ENCODE measurements around the gene HLCS.

Gene HLCS

DNA sequence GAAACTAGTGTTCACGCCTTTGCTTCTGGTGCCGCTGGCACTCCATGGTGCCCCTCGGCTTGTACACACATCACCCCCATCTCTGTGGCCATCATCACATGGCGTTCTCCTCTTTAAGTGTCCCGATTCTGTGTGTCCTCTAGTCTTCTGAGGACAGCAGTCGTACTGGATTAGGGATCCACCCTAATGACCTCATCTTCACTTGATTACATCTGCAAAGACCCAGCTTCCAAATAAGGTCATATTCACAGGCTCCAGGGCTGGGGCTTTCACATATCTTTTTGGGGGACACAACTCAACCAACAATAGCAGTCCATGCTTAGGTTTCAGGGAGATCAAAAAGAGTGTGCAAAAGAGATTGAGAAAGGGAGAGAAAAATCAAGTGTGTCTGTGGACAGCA is 64.9 kb downstream of the HLCS start:
- Mint-ChIP-seq H3K36me3 (ENCODE audit: low read depth) (peaks cover 7% of the 10 kb centered on the region), H3K27ac (no peak overlapping the region), H3K9me3 (no peaks in the 10 kb centered on the region), H3K4me3 (no peak overlapping the region), H3K27me3 (no peaks in the 10 kb centered on the region), H3K4me1 (ENCODE audit: low read depth) (no peaks in the 10 kb centered on the region)

GRCh38 chr21:36893581-36893980 is 72.9 kb downstream of the HLCS start:
- peaks cover 44% of the 10 kb centered on the region for H3K36me3 Mint-ChIP-seq (ENCODE audit: low read depth)
- no peaks in the 10 kb centered on the region for H3K4me1 Mint-ChIP-seq (ENCODE audit: low read depth)
- no peak overlapping the region for H3K4me3 Mint-ChIP-seq
- no peaks in the 10 kb centered on the region for H3K27me3 Mint-ChIP-seq
- no peaks in the 10 kb centered on the region for H3K9me3 Mint-ChIP-seq
- H3K27ac Mint-ChIP-seq: no peak overlapping the region

GRCh38 chr21:36892201-36892600 is 74.3 kb downstream of the HLCS start:
- no peaks in the 10 kb centered on the region for H3K9me3 Mint-ChIP-seq
- peaks cover 47% of the 10 kb centered on the region for H3K36me3 Mint-ChIP-seq (ENCODE audit: low read depth)
- no peaks in the 10 kb centered on the region for H3K27me3 Mint-ChIP-seq
- H3K4me3 Mint-ChIP-seq: no peak overlapping the region
- H3K4me1 Mint-ChIP-seq (ENCODE audit: low read depth): no peaks in the 10 kb centered on the region
- no peak overlapping the region for H3K27ac Mint-ChIP-seq

DNA sequence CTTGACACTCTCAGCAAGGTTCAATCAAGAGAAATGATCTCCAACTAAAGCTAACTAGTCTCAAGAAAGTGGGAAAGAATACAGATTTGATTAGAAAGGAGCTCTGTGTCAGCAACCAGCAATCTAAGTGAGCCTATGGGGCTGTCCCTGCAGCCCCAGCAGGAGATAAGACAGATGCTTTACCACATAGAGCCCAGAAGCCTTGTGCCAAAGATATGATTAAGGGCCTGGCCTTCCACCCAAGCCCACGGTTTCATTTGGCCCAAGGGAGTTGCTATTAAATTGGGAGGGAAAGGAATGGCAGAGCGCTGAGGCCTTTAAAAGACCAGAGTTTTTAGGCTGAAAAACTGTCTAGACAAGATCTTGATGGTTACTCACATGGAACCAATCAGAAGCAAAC is 74.8 kb downstream of the HLCS start:
- Mint-ChIP-seq H3K27ac (no peak overlapping the region), H3K36me3 (ENCODE audit: low read depth) (peaks cover 50% of the 10 kb centered on the region), H3K9me3 (no peaks in the 10 kb centered on the region), H3K4me3 (no peak overlapping the region), H3K27me3 (no peaks in the 10 kb centered on the region), H3K4me1 (ENCODE audit: low read depth) (no peaks in the 10 kb centered on the region)

- Mint-ChIP-seq H3K36me3 (ENCODE audit: low read depth) (peaks cover 45% of the 10 kb centered on the region), H3K9me3 (no peaks in the 10 kb centered on the region), H3K27ac (no peak overlapping the region)
Observed at GRCh38 chr21:36891121-36891520, 75.3 kb downstream of the HLCS start.

GRCh38 chr21:36890086-36890485 is 76.4 kb downstream of the HLCS start:
- H3K9me3 Mint-ChIP-seq: no peaks in the 10 kb centered on the region
- peaks cover 46% of the 10 kb centered on the region for H3K36me3 Mint-ChIP-seq (ENCODE audit: low read depth)
- H3K27ac Mint-ChIP-seq: no peak overlapping the region
- no peak overlapping the region for H3K4me3 Mint-ChIP-seq
- no peaks in the 10 kb centered on the region for H3K27me3 Mint-ChIP-seq
- no peaks in the 10 kb centered on the region for H3K4me1 Mint-ChIP-seq (ENCODE audit: low read depth)

More at GRCh38 chr21:36891121-36891520, 75.3 kb downstream of the HLCS start:
- H3K4me1 Mint-ChIP-seq (ENCODE audit: low read depth): no peaks in the 10 kb centered on the region
- H3K4me3 Mint-ChIP-seq: no peak overlapping the region
- no peaks in the 10 kb centered on the region for H3K27me3 Mint-ChIP-seq

GRCh38 chr21:36889401-36889800 is 77.1 kb downstream of the HLCS start:
- no peak overlapping the region for H3K4me3 Mint-ChIP-seq
- H3K27ac Mint-ChIP-seq: no peak overlapping the region
- H3K9me3 Mint-ChIP-seq: no peaks in the 10 kb centered on the region
- peaks cover 47% of the 10 kb centered on the region for H3K36me3 Mint-ChIP-seq (ENCODE audit: low read depth)
- no peaks in the 10 kb centered on the region for H3K4me1 Mint-ChIP-seq (ENCODE audit: low read depth)
- no peaks in the 10 kb centered on the region for H3K27me3 Mint-ChIP-seq

GRCh38 chr21:36888466-36888865 is 78.0 kb downstream of the HLCS start:
- H3K27me3 Mint-ChIP-seq: no peaks in the 10 kb centered on the region
- H3K36me3 Mint-ChIP-seq (ENCODE audit: low read depth): peaks cover 51% of the 10 kb centered on the region
- no peak overlapping the region for H3K4me3 Mint-ChIP-seq
- H3K27ac Mint-ChIP-seq: no peak overlapping the region
- no peaks in the 10 kb centered on the region for H3K4me1 Mint-ChIP-seq (ENCODE audit: low read depth)
- no peaks in the 10 kb centered on the region for H3K9me3 Mint-ChIP-seq

GRCh38 chr21:36887963-36888362 is 78.5 kb downstream of the HLCS start:
- H3K36me3 Mint-ChIP-seq (ENCODE audit: low read depth): peaks cover 56% of the 10 kb centered on the region
- no peak overlapping the region for H3K4me3 Mint-ChIP-seq
- H3K27me3 Mint-ChIP-seq: no peaks in the 10 kb centered on the region
- no peak overlapping the region for H3K27ac Mint-ChIP-seq
- H3K9me3 Mint-ChIP-seq: no peaks in the 10 kb centered on the region
- H3K4me1 Mint-ChIP-seq (ENCODE audit: low read depth): no peaks in the 10 kb centered on the region

GRCh38 chr21:36883532-36884486 is 82.7 kb downstream of the HLCS start:
- H3K4me3 Mint-ChIP-seq: no peak overlapping the region
- no peaks in the 10 kb centered on the region for H3K27me3 Mint-ChIP-seq
- no peak overlapping the region for H3K27ac Mint-ChIP-seq
- no peaks in the 10 kb centered on the region for H3K4me1 Mint-ChIP-seq (ENCODE audit: low read depth)
- H3K9me3 Mint-ChIP-seq: no peaks in the 10 kb centered on the region
- H3K36me3 Mint-ChIP-seq (ENCODE audit: low read depth): peaks cover 54% of the 10 kb centered on the region

DNA sequence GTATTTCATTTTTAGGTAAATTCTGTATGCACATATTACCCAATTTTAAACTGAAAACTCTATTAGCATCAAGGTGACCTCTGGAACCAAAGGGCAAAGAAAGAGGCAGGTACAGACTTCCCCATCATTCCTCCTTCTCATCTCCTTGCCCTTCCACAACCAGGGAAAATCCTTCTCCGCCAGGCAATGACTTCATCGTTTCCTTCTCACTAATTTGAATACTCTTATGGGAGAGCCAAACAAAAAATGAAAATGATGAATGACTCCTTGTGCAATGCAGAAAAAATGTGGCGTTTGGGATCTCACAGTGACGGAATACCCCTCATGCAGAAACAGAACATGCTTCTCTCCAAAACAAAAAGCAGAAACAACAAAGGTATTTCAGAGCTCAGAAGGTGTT is 83.7 kb downstream of the HLCS start:
- no peak overlapping the region for H3K27ac Mint-ChIP-seq

GRCh38 chr21:36881228-36881627 is 85.2 kb downstream of the HLCS start:
- no peak overlapping the region for H3K4me3 Mint-ChIP-seq
- H3K36me3 Mint-ChIP-seq (ENCODE audit: low read depth): peaks cover 64% of the 10 kb centered on the region
- no peaks in the 10 kb centered on the region for H3K27me3 Mint-ChIP-seq
- H3K9me3 Mint-ChIP-seq: no peaks in the 10 kb centered on the region
- no peak overlapping the region for H3K27ac Mint-ChIP-seq
- no peaks in the 10 kb centered on the region for H3K4me1 Mint-ChIP-seq (ENCODE audit: low read depth)

More for the DNA sequence above, 83.7 kb downstream of the HLCS start:
- H3K4me3 Mint-ChIP-seq: no peak overlapping the region
- H3K36me3 Mint-ChIP-seq (ENCODE audit: low read depth): peaks cover 58% of the 10 kb centered on the region
- H3K9me3 Mint-ChIP-seq: no peaks in the 10 kb centered on the region
- H3K4me1 Mint-ChIP-seq (ENCODE audit: low read depth): no peaks in the 10 kb centered on the region
- H3K27me3 Mint-ChIP-seq: no peaks in the 10 kb centered on the region

DNA sequence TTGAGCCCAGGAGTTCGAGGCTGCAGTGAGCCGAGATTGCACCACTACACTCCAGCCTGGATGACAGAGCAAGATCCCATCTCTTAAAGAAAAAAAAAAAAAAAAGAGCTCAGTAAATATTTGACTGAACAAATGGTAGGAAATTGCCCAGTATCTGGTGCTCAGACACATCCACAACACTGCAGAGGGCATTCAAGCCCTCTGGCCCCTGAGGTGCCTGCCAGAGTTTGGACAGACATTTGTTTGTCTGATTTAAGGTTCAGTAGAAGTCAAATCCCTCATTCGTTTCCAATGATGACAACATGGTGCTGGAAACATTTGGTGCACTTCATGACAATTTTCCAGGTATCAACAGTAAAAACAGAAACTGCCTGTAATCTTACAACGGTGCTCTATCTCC is 86.6 kb downstream of the HLCS start:
- H3K4me1 Mint-ChIP-seq (ENCODE audit: low read depth): no peaks in the 10 kb centered on the region
- H3K27me3 Mint-ChIP-seq: no peaks in the 10 kb centered on the region
- H3K4me3 Mint-ChIP-seq: no peak overlapping the region
- H3K9me3 Mint-ChIP-seq: no peaks in the 10 kb centered on the region
- H3K36me3 Mint-ChIP-seq (ENCODE audit: low read depth): peaks cover 55% of the 10 kb centered on the region
- H3K27ac Mint-ChIP-seq: no peak overlapping the region

DNA sequence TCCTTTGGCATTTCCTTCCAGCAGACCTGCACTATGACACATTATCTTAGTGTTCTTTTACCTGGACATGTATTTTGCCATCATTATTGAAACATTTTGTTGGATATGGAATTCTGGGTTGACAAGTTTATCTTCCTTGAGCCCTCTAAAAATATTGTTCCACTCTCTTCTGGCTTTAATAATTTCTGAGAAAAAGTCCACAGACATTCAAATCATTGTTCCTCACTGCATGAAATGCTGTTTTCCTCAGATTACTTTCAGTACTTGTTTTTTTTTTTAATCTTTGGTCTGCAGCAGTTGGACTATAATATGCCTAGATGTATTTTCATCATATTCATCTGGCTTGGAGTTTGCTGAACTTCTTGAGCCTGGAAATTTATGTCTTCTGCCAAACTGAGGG is 88.7 kb downstream of the HLCS start:
- Mint-ChIP-seq H3K9me3 (no peaks in the 10 kb centered on the region), H3K4me3 (no peak overlapping the region), H3K36me3 (ENCODE audit: low read depth) (peaks cover 37% of the 10 kb centered on the region)

DNA sequence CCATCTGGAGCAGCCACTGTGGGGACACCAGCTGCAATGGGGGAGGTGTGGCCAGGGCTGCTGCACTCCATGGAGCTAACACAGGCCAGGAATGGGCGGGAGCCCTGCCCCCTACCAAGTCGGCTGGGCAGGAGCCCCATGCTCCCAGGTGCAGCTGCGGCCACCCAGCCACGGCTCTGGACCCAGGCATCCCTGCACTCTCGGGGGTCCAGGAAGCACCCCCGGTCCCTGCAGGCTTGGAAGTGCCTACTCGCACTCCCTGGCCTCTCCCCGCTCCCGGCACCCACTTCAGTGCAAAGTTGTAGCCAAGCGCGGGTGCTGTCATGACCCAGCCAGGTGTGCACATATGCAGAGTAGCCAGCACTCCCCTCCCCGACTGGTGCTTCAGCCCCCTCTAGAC is 91.8 kb downstream of the HLCS start:
- Mint-ChIP-seq H3K4me3 (no peak overlapping the region), H3K27me3 (no peaks in the 10 kb centered on the region), H3K4me1 (ENCODE audit: low read depth) (no peaks in the 10 kb centered on the region), H3K9me3 (no peaks in the 10 kb centered on the region), H3K27ac (no peak overlapping the region), H3K36me3 (ENCODE audit: low read depth) (peaks cover 22% of the 10 kb centered on the region)

More for the DNA sequence above, 88.7 kb downstream of the HLCS start:
- Mint-ChIP-seq H3K4me1 (ENCODE audit: low read depth) (no peaks in the 10 kb centered on the region), H3K27me3 (no peaks in the 10 kb centered on the region), H3K27ac (no peak overlapping the region)

DNA sequence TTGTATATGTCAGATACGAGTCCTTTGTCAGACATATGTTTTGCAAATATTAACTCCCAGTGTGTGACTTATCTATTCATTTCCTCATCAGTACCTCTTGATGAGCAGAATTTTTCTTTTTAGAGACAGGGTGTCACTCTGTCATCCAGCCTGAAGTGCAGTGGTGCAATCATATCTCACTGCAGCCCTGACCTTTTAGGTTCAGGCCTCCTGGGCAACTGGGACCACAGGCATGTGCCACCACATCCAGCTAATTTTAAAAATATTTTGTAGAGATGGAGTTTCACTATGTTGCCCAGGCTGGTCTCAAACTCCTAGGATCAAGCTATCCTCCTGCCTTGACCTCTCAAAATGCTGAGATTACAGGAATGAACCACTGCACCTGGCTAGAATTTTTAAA is 93.0 kb downstream of the HLCS start:
- Mint-ChIP-seq H3K9me3 (no peaks in the 10 kb centered on the region), H3K27ac (no peak overlapping the region), H3K27me3 (no peaks in the 10 kb centered on the region), H3K36me3 (ENCODE audit: low read depth) (peaks cover 21% of the 10 kb centered on the region), H3K4me3 (no peak overlapping the region), H3K4me1 (ENCODE audit: low read depth) (no peaks in the 10 kb centered on the region)

Measured in stimulated activated naive CD8-positive, alpha-beta T cell treated with anti-CD3 and anti-CD28 coated beads, Interleukin-15, Interleukin-2, amounts not matched to agents 100 ng/mL and 50 ng/mL, for 24 hours (primary cell).